Middle frontal gyrus (tissue), 1 donor: Measurements from ENCODE around the gene PPIE.

Experiments
- DNase-seq: peaks from one replicate; pipeline ENCODE4 v3.0.0-alpha.2; 2015; ENCODE audit warnings: low spot score; ENCODE audit errors: extremely low spot score

The PPIE gene

DNA sequence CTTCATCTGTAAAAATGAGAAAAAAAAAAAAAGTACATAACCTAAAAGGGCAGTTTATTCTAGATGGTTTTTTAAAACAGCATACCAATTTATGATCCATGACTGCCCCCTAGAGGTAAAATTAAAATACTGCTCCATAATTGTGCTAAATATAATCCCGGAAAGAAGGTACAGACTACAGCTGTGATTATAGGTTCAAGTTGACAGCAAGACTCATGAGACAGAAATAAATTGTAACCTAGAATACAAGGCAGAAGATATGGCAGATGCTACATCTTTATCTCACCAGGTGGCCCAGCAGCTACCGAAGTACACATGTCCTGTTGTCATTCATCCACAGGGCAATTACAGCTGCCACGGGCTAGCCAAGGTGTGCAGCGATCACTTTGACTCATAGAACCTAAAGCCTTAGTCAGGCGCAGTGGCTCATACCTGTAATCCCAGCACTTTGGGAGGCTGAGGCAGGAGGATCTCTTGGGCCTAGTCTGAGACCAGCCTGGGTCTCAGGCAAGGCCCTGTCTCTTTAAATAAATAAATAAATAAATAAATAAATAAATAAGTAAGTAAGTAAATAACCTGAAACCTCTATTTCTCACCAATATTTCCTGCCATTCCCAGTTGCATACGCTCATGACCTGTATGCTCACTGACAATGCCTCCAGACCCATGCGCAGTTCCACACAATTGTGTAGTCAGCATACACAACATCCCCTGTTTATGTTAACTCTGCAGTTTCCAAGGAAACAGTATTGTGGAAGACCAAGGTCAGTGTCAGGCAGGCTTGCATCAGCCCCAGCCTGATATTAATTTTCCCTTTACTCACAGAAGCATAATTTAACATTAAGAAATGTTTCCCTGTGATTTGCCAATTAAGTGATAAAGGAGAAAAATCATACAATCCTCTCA lies 18.3 kb upstream of the PPIE start:
- peak; percentile 42 for DNase-seq

DNA sequence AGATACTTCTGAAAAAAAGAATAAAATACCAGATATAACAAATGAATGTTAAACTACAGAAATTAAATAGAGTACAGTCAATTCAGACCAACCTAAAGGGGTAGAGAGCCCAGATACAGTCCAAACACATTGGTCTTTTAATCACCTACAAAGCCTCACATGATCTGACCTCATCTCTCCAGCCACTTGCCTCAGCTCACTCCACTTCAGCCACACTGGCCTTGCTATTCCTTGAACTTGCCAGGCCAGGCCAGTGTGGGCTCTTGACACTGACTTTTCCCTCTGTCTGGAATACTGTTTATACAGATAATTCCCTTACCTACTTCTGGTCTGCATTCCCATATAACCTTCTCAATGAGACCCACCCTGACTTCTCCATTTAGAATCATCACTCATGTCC lies 17.0 kb upstream of the PPIE start:
- DNase-seq = no peak

DNA sequence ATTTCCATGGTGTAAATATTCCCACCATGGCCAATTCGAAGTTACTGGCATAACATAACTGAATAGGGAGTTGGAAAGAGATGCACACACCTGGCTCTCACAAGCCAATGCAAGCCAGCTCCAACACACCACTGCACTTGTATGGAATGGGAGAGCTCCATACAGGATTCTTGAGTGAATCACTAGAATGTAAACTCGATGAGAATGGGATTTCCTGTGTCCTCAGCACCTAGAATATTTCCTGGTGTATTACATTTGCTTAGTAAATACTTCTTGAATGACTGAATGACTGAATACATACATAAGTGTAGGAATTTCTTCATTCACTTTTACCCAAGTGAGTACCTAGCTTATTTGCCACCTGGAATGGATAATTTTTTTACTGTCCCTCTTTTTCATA lies 16.2 kb upstream of the PPIE start:
- no peak for DNase-seq

DNA sequence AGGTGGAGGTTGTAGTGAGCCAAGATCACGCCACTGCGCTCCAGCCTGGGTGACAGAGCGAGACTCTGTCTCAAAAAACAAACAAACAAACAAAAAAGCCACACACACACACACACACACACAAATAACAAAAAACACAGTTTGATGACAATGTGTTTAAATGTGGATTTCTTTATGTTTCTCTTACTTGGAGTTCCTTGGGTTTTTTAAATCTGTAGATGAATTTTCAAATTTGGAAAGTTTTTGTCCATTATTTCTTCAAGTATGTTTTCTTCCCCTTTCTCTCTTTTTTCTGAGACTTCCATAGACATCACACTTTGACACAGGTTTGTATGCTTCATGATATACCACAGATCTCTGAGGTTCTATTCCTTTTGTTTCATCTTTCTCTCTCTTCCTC lies 12.1 kb upstream of the PPIE start:
- DNase-seq = no peak

DNA sequence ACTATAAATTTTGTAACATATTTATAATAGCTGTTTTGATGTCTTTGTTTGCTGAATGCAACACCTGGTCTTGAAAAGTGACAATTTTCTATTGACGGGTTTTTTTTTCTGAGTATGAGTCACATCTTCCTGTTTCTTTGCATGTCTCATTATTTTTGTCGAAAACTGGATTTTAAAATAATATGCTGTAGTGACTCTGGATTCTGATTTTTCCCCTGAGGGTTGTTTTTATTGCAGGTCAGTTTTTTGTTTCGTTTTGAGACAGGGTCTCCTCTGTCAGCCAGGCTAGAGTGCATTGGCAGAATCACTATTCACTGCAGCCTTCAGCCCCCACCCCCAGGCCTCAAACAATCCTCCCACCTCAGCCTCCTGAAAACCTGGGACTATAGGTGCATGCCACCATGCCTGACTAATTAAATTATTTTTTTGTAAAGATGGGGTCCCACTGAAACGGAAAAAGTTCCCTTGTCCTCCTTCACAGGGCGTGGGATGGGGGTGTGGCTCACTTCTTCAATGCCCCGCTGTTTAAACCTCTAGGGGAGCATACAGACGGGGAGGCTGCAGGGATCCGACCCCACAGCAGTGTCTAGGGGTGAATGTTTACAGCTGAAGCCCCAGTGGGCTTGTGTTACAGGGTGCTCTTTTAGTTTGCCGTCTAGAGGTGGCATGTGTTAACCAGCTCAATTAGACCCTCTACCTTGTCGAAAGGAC lies 11.3 kb upstream of the PPIE start:
- DNase-seq = no peak

DNA sequence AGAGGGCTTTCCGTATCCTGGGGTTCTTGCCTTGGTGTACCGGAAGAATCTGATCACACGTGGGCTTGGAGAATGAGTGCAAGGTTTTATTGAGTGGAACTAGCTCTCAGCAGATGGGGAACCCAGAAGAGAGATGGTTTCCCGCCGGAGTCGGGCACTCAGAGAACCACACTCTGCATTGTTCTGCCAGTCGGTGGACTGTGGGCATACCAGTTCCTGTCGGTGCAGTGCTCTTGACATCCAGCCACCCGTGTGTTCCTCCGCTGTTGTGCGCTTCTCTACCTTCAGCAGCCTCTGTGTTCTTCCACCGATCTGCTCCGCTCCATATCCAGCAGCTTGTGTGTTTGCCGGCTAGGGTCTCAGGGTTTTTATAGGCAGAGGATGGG lies 10.8 kb upstream of the PPIE start:
- DNase-seq = no peak

DNA sequence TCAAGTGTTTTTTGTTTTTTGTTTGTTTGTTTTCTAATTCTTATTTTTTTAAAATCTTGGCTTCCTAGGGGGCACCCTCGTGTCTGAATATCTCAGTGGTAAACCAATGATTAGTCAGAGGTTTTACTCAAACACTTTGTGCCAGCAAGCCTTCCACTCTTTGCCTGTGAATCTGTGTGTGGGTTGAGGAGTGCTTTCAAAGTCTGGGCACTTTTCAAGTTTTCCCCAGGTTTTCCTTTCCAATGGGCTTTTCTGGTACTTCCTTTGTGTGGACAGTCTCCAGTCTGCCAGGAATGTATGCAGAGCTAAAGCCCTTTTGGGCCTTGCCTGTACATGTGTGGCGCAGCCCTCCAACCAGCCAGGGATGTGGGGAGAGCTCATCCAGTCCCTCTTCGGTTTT lies 9.7 kb upstream of the PPIE start:
- no peak for DNase-seq

DNA sequence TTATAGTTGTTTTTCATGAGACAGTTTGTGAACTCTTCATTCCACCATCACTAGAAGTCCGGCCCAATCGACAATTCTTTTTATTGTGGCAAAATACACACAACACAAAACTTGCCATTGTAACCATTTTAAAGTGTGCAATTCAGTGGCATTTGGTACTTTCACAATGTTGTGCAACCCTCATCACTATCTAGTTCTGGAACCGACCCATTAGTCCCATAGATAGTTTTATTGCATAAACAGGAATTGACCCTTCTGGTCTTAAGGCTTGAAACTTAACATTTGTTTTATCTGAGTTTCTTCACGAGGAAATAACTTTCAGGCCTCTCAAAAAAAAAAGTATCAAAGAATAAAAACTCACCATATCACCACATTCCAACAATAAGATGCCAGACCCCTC lies 8.8 kb upstream of the PPIE start:
- DNase-seq = no peak

DNA sequence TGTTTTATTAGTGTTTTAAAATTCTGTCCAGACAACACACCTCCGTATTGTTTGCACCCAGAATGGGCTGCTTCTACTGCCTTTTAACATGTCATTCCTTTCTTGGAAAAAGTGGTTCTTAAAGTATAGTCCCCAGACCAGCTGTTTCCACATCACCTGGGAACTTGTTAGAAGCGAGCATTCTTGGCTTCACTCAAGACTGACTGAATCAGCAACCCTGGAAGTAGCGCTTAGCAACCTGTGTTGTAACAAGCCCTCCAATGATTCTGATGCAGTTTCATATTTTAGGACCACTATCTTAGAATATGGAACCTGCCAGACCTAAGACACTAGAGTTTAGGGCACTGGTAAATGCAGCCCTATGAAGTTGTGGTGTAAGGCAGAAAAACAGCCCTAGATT lies 6.0 kb upstream of the PPIE start:
- DNase-seq = no peak

DNA sequence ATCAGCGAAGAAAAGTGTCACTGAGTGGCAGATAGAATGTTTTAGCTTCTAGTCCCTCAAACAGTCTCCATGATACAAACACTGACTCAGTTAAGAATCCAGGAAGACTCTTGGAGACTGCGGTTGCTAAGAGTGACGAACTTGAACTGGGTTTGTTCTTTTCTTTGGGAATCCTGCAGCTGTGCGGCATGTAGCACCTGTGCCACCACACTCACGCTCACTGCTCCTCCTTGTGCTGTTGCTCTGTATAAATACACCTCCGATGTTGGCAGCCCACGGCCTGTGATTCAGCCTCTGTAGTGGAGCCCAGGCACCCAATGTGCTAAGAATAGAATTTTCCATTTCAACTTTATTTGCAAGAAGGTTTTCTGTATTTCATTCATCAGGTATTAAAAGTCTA lies 5.5 kb upstream of the PPIE start:
- DNase-seq = peak; percentile 29

DNA sequence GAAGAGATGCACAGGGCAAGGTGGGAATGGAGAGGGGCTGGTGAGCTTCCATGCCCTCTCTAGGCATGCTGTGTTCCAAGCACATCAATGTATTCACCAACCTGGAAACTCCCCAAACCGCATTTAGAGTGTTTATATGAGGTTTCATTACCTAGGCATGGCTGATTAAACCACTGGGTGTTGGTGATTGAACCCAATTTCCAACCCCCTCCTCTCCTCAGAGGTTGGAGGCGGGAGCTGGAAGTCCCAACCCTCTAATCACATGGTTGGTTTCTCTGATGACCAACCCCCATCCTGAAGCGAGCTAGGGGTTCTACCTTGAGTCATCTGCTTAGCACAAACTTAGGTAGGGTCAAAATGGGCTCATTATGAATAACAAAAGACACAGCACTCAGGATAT lies 3.0 kb upstream of the PPIE start:
- DNase-seq = no peak

DNA sequence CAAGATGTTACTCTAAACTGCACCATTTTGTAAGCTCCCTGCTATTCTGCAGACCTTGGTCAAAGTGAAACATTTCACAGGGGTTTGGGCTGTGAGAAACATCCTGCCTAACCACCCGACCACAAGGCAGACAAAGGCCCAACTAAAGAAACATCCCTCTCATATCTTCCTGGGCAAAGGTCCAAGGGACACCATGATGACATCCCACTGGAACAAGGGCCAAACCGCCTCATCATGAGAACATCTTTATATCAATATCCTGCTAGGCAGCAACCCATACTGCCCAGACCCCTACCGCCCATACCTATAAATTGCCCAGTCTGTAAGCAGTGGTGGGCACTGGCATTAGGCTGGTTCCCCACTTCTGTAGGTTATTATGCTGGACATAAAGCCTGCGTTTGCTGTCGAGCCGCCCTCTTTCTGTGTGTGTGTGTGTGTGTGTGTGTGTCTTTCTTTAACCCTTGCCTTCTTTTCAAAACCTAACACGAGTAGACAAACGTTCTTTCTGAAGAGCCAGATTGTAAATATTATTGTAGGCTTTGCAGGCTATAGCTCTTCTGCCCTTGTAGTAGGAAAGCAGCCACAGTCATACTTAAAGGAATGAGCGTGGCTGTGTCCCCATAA lies 1.0 kb upstream of the PPIE start:
- no peak for DNase-seq

DNA sequence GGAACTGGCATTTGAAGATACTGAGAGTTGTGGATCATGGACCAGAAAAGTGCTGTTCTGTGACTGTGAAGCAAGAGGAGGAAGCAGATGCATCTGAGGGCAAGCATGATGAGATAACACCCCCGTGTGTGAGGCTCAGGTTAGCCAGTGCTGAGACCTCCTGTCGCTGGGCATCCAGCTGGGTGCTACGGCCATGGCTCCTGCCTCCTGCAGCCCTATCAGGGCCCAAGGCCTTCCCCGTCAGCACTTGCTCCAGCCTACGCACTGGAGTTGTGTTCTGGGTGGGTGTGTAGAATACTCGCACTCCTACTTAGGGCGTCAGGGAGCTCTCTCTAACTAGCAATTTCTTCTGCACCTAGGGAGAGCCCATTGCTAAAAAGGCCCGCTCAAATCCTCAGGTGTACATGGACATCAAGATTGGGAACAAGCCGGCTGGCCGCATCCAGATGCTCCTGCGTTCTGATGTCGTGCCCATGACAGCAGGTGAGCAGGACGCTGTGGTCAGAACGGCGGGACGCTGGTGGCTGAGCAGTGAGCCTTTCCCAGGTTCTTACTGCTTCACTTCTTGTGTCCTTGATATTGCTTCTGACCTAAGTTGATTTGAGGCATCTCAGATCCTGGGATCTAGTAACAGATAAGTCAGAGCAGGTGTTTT lies 6.5 kb downstream of the PPIE start:
- DNase-seq = no peak

DNA sequence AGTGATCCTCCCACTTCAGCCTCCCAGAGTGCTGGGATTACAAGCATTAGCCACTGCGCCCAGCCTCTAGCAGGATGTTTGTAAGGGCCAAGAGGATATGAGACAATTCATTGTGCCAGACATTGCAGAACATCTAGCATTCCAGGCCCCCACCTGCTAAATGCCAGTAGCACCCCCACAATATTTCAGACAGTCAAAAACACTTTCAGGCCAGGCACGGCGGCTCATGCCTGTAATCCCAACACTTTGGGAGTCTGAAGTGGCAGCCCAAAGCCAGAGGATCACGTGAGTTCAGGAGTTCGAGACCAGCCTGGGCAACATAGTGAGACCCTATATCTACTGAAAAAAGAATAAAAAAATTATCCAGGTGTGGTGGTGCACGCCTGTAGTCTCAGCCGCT lies 12.9 kb downstream of the PPIE start:
- DNase-seq = no peak

DNA sequence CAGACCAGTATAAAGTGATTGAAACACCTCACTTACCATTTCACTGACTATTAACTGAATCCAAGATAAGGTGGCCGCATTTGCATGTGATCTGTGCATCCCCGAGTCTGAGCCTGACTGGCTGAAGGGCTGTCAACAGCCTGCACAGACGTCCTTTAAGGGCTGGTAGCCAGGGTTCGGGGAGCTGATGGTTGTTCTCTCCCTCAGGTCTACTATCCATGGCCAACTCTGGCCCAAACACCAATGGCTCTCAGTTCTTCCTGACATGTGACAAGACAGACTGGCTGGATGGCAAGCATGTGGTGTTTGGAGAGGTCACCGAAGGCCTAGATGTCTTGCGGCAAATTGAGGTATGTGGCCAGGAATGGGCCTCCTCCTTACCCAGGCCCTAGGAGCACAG lies 14.0 kb downstream of the PPIE start:
- no peak for DNase-seq

DNA sequence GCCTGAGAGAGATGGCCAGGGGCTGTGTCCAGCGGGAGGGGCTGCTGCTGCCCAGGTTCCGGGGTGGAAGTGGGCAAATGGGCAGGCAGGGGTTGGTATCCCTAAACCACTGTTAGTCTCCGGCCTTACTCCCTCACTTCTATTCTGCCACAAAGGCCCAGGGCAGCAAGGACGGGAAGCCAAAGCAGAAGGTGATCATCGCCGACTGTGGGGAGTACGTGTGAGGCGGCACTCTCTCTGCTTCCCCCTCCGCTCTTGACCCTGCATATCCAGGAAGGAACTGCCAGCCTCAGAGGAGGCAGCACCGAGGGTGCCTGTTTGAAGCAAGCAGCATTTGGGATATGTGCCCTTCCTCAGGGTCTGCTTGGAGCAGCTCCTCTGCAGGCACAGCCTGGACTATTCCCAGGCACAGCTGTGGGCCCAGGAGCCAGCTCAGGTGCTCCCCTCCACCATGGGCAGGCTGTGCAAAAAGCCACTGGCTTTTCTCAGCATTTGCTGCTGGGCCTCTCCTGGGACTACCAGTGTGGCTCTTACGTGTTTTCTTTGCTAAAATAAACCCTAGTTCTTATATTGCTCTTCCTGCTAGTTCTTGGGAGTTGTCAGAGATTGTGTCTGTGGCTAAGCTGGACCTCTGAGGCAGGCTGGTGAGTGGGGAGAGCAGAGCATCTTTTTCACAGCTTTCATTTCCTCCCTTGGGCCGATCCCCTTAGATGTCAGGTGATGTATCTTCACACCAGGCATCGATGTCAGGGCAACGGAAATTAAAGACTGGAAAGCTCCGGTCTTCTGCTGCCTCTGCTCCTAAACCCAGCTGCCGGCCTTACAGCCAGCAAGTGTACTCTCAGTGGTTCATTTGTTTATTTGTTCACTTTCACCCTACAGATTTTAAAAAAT lies 14.7 kb downstream of the PPIE start:
- DNase-seq = no peak

DNA sequence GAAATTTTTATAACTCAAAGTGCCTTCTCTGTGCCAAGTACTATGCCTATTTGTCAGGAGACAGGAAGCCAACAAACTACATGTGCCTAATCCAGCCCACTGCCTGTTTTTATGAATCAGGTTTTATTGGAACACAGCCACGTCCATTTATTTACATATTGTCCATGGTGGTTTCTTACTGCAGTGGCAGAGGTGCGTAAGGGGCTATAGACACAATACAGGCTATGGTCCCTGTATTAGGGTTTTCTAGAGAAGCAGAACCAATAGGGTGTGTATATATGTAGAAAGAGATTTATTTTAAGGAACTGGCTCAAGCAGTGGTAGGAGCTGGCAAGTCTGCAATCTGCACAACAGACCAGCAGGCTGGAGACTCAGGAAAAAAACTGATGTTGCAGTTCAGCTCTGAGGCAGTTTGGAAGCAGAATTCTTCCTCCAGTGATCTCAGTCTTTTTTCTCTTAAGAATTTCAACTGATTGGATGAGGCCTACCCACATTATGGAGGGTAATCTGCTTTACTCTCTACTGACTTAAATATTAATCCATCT lies 15.4 kb downstream of the PPIE start:
- no peak for DNase-seq

DNA sequence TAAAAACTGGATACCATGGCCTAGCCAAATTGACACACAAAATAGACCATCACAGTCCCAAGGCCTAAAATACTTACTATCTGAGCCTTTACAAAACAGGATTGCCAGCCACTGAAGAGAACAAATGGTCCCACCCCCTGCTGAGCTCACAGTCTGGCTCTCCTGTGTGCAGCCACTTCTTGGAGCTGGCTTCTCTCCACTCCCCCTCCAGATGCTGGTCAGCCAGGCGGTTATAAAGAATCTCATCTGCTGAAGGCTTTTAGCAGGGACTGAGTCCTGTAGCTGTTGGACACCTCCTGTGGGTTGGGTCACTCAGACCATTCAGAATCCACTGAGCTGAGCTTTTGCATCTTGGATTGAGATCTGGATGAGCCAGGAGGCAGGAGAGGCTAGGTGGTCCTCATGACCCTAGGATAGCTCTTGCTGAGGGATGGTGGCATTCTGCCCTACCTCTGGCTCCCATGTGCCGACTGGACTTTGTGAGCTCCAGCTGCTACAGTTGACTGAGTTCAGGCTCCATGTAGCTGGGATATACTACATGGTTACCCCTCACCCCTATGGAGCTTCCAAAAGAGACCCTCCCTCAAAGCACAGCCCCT lies 16.3 kb downstream of the PPIE start:
- no peak for DNase-seq

DNA sequence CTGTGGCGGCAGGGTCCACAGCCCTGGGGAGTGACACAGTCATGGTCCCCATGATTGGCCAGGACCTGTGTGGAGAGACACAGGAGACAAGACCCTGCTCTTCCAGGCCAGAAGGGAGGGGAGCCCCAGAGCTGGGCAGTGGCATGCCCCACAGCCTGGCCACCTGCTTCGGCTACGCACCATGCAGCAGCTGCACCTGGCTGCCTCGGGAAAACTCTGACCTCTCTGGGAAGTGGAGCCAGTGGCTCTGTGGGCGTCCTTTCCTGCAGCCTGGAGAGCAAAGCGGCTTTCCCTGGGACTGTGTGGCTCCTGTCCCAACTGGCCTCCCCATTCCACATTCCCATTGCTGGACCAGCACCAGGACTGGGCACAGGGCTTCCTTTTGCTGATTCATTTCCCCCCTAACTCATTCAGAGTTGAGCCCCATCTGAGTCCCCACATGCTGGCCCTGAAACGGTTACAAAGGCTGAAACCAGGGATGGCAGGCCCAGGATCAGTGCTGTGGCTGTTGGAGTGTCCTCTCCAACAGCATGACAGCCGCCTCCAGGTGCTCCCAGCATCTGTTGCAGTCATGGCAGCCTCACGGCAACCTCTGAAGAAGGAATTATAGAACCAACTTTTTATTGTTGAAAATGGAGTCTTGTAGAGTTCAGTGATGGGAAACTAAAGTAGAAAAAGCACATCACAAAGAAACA lies 17.4 kb downstream of the PPIE start:
- DNase-seq = no peak

DNA sequence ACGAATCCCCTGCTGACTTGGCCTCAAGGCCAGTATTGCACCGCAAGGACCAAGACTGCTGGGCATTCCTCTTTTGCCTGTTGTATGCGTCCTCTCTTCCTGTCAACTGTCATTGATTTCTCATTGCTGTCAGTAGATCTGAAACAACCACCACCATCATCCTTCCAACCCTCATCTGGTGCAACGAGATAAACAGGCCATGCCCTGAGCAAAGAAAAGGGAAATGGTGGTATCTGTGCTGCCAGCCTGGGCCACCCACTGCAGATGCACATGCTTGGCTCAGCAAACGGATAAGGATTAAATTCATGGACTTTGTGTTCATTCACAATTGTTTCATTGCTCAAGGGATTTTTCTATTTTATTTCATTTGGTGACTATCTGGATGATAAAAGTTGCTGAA lies 18.8 kb downstream of the PPIE start:
- no peak for DNase-seq
